Cardiac septum (tissue), 1 donor: ENCODE measurements around the gene TTLL6. TPM values are rescaled to one million over a fixed set of nuclear protein-coding genes. Genes with fewer than 3 reads are reported as not detected.

Experiments
- DNase-seq: peaks from one replicate; pipeline ENCODE4 v3.0.0-alpha.2; 2020; ENCODE audit warnings: low spot score
- intact Hi-C: fragments of 100-400 bp; cut with DNase I; formaldehyde crosslinking; loops from one replicate; pipeline ENCODE4 v1.14.0; 2022
- total RNA-seq: library from RNA; stranded (reverse); fragmentation: NEBNext Ultra II Directional; extraction: Animal tissue kit (Norgen Biotek cat#: 25700); gene quantifications from one replicate; pipeline ENCODE4 v1.2.1, GENCODE V29; 2021
- donor health status: DM: no; HTN: no; CAD: no.

The TTLL6 gene
- total RNA-seq, 1 donor from 2014 or later: not detected

- no peak for DNase-seq
Measured at GRCh38 chr17:48747445-48748363, 69.3 kb downstream of the TTLL6 start.

DNA sequence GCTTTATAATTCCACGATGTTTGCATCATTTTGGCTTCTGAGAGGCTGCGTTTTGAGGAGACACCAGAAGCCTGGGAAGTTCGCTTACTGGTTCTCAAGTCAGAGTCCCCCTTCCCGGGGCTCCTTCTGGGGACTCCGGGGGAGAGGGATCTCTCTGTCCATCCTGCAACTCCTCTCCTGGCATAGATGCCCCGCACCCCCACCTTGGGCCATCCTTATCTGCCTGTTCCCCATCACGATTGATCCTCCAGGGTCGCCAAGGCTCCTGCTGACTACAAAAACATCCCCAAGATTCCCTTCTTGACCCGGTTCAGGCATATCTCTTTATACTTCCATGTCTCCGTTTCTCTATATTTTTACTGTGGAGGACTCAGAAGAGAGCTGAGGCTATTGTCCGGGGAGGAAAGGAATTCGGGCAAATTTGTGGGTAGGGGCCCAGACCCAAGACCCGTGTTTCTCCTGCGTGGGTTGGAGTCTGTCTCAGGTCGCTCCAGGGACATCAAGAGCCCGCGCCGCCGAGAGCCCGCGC, 70.0 kb downstream of the TTLL6 start:
- intact Hi-C loops: no loop called here
- no peak for DNase-seq

More at GRCh38 chr17:48747445-48748363, 69.3 kb downstream of the TTLL6 start:
- intact Hi-C loops: no loop called here

- intact Hi-C loops: no loop called here
- no peak for DNase-seq
Measured at GRCh38 chr17:48745381-48746275, 71.4 kb downstream of the TTLL6 start.

GRCh38 chr17:48740537-48740936, 76.5 kb downstream of the TTLL6 start:
- intact Hi-C loops: no loop called here
- DNase-seq: no peak

DNA sequence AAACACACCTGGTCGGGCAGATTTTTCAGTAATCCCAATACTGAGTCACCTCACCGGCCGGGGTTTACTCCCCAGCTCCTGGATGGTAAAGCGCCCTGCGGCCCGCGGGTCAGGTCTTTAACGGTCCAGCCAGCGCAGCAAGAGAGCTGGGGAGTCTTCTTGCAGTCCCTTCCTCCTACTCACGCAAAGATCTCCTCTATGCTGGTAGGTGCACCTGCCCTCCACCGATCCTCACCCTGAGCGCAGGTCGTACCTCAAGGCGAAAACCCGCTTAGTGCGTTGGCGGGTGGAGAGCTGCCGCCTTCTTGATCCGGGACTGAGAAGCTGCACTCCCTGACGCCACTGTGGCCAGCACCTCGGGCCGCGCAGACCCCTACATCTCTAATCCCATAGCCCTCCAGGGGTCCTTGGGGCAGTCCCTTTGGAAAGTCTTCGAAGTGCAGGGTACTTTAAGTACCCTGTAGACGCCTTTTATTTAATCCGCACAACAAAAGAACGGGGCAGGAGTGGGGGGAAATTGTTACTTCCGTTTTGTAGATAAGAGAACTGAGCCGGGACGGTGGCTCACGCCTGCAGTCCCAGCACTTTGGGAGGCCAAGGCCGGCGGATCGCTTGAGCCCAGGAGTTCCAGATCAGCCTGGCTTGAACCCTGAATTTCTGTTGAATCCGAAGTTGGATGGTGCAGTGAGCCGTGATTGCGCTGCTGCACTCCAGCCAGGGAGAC, 78.1 kb downstream of the TTLL6 start:
- intact Hi-C loops: no loop called here
- no peak for DNase-seq

GRCh38 chr17:48738424-48738802, 78.6 kb downstream of the TTLL6 start:
- intact Hi-C loops: no loop called here
- DNase-seq: no peak

- intact Hi-C loops: no loop called here
- DNase-seq: no peak
Measured at GRCh38 chr17:48737330-48738043, 79.5 kb downstream of the TTLL6 start.

GRCh38 chr17:48735062-48735351, 82.0 kb downstream of the TTLL6 start:
- no peak for DNase-seq
- intact Hi-C loops: no loop called here

GRCh38 chr17:48734333-48735061, 82.5 kb downstream of the TTLL6 start:
- intact Hi-C loops: no loop called here

GRCh38 chr17:48733632-48734328, 83.2 kb downstream of the TTLL6 start:
- no peak for DNase-seq
- intact Hi-C loops: no loop called here

More at GRCh38 chr17:48734333-48735061, 82.5 kb downstream of the TTLL6 start:
- DNase-seq: no peak

GRCh38 chr17:48732688-48733629, 84.1 kb downstream of the TTLL6 start:
- DNase-seq: no peak
- intact Hi-C loops: no loop called here

DNA sequence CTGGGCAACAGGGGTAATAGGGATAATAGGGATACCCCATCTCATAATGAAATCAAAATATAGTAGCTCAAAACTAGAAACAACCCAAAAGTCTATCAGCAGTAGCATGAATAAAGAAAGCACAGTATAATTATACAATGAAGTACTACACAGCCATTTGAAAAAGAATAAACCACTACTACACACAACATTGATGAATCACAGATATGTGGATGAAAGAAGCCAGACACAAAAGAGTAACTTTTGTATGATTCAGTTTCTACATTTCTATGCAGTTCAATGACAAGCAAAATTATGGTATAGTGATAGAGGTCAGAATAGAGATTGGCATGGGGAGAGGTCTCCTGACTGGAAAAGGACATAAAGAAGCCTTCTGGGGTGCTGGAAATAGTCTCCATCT, 85.7 kb downstream of the TTLL6 start:
- no peak for DNase-seq
- intact Hi-C loops: no loop called here

DNA sequence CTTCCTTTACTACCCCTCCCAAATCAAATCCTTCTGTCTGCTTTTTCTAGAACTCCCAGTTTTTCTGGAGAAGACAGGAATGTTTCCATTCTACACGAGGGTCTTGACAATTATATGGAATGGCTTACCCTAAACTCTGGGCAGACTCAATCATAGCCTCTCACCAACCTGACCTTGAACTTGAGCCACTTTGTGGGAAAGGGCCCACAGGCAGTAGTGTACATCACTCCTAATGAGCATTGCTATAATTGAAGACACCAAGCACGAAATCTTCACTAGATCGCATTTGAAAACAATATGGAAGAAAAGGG, 86.8 kb downstream of the TTLL6 start:
- intact Hi-C loops: no loop called here
- no peak for DNase-seq

DNA sequence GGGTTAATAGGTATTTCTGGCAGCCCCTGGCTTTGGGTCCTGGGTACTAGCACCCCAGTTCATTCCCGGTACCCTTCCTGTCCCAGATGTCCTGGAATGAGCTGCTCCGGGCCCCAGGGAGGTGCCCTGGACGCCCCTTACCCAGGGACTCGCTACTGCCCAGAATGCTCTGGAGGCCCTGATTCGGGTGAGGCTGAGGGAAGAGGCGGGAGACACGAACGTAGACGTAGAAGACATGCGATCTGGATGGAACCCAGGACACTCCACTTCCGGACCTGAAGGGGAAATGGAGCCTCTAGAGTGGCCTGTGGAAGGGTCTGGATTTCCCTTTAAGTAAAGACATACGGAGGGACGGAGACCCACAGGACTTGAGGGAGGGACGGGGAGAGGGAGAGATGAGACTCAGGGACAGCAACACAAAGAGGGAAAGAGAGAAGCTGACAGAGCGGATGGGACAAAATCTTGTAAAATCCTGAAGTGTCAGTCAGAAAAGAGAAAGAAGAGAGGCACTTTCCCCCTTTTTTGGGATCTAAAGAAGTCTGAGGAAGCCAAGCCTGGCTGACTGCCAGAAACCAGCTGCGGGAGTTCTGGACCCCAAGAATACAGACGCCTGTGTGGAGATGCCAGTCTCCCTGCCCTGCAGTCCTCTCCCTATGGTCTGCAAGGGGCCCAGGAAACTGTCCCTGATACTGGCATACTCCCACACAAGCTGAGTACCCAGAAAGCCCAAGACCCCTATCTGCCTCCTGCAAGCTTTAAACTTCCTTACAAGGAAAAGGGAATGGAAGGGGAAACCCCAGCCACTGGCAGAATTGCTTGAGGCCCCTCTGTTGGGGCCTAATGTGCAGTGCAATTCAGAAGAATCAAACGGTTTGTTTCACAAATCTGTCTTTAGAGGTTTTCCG, 87.4 kb downstream of the TTLL6 start:
- intact Hi-C loops: loop anchor here (5.0 kb wide), 1 partner anchor 58 kb away; no protein-coding TSS in a partner anchor
- DNase-seq: no peak

- DNase-seq: no peak
- intact Hi-C loops: loop anchor here (5.0 kb wide), 1 partner anchor 59 kb away; no protein-coding TSS in a partner anchor
Measured at GRCh38 chr17:48728232-48729231, 88.5 kb downstream of the TTLL6 start, which contains the start of gene HOXB13. TSS of gene HOXB13 (minus strand) at chr17:48728750. CDS start at chr17:48728593, 157 bp downstream.
